Measurements from ENCODE around the gene DBN1. TPM values are rescaled to one million over a fixed set of nuclear protein-coding genes. Genes with fewer than 3 reads are reported as not detected.

DBN1 gene
- total and polyA plus RNA-seq, 2 donors (not counting 3 experiments of a cell fraction or from before 2014, with no cell fraction given) = 198 to 336 TPM

GRCh38 chr5:177510567-177511053 lies 37.2 kb upstream of the DBN1 start:
- Histone ChIP-seq H2AFZ (ENCODE audit: low read depth, low read length) (no peak overlapping the region), H3K79me2 (ENCODE audit: control insufficient read depth, insufficient read depth, low read length) (peaks cover 6% of the 10 kb centered on the region), H4K20me1 (replicated peaks; ENCODE audit: control insufficient read depth, extremely low read depth, insufficient read depth, low read length) (no peaks in the 10 kb centered on the region), H3K4me2 (ENCODE audit: insufficient read depth, low read length) (no peak overlapping the region), H3K27me3 (ENCODE audit: control insufficient read depth in 2 of 2, insufficient read depth in 2 of 2, low read length in 2 of 2) (no peaks in the 10 kb centered on the region), H3K36me3 (ENCODE audit: control insufficient read depth in 2 of 2, extremely low read depth in 1 of 2, insufficient read depth in 2 of 2, low read length in 2 of 2) (peaks cover 9 to 40% of the 10 kb centered on the region in 2 experiments), H3K9me1 (replicated peaks; ENCODE audit: control insufficient read depth, extremely low read depth, insufficient read depth, low read length) (no peaks in the 10 kb centered on the region), H3K27ac (ENCODE audit: insufficient read depth, low read depth, low read length) (no peak overlapping the region), H3K9me3 (replicated peaks; ENCODE audit: control insufficient read depth, insufficient read depth, low read length) (no peaks in the 10 kb centered on the region), H3K4me3 (replicated peaks in 1 of 3; ENCODE audit: insufficient read depth in 1 of 3, low read depth in 1 of 3, low read length in 3 of 3) (no peak overlapping the region), H3K4me1 (ENCODE audit: control insufficient read depth, extremely low read depth, insufficient read depth, low read length) (peaks cover 9% of the 10 kb centered on the region), H3K9ac (replicated peaks; ENCODE audit: extremely low read depth, insufficient read depth, low read length) (no peak overlapping the region)
- ChIA-PET POLR2A (interaction anchor here (2.5 kb wide), 1 partner anchor 13 kb away, joined by 15 read pairs; the partner anchor contains the start of gene PDLIM7), CTCF (interaction anchor here (3.8 kb wide), 1 partner anchor 10 kb away, joined by 22 read pairs; no protein-coding TSS in a partner anchor)
- no peak for DNase-seq (ENCODE audit: low read depth, low spot score)
- TF ChIP-seq JUN (IDR thresholded peaks at IDR 0.05; ENCODE audit: borderline replicate concordance, insufficient read depth, insufficient read length, low read depth) (no peak), FOS (IDR thresholded peaks at IDR 0.05; ENCODE audit: borderline replicate concordance, insufficient read depth, low read length) (no peak), GATA2 (IDR thresholded peaks at IDR 0.05; ENCODE audit: insufficient read depth, insufficient read length, low read depth, low read length) (no peak), EZH2 (IDR thresholded peaks at IDR 0.05; ENCODE audit: borderline replicate concordance, low read depth, low read length, severe bottlenecking) (no peak), POLR2A (IDR thresholded peaks at IDR 0.05; ENCODE audit: low read depth, low read length) (no peak), MYC (IDR thresholded peaks at IDR 0.05; ENCODE audit: low read depth, low read length) (no peak), POLR2AphosphoS5 (IDR thresholded peaks at IDR 0.05; ENCODE audit: insufficient read depth, low read depth, low read length) (no peak)
- TF ChIP-seq, protein P1, sequence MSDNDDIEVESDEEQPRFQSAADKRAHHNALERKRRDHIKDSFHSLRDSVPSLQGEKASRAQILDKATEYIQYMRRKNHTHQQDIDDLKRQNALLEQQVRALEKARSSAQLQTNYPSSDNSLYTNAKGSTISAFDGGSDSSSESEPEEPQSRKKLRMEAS (IDR thresholded peaks at IDR 0.05; ENCODE audit: insufficient read depth, insufficient read length) = no peak
- TF ChIP-seq, protein P2, sequence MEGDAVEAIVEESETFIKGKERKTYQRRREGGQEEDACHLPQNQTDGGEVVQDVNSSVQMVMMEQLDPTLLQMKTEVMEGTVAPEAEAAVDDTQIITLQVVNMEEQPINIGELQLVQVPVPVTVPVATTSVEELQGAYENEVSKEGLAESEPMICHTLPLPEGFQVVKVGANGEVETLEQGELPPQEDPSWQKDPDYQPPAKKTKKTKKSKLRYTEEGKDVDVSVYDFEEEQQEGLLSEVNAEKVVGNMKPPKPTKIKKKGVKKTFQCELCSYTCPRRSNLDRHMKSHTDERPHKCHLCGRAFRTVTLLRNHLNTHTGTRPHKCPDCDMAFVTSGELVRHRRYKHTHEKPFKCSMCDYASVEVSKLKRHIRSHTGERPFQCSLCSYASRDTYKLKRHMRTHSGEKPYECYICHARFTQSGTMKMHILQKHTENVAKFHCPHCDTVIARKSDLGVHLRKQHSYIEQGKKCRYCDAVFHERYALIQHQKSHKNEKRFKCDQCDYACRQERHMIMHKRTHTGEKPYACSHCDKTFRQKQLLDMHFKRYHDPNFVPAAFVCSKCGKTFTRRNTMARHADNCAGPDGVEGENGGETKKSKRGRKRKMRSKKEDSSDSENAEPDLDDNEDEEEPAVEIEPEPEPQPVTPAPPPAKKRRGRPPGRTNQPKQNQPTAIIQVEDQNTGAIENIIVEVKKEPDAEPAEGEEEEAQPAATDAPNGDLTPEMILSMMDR (IDR thresholded peaks at IDR 0.05; ENCODE audit: extremely low read depth in 1 of 2, insufficient read depth in 1 of 2, low read depth in 1 of 2, low read length in 2 of 2) = no peak
- BruUV-seq (replicated peaks) = no TSS peak
- FAIRE-seq = no peak
- intact Hi-C loops (cut with micrococcal nuclease) (no loop called here), dilution Hi-C loops (cut with MboI; ENCODE audit: extremely low pct_ligation_motif_present, low sequenced_read_pairs) (no loop called here)
